ENCODE measurements around the gene CCBE1.

GRCh38 chr18:59388817-59389216 is 308.4 kb downstream of the CCBE1 start:
- no peak for TF ChIP-seq CTCF (conservative IDR thresholded peaks at IDR 0.05 in 1 of 2, IDR thresholded peaks at IDR 0.05 in 1 of 2; ENCODE audit: low read depth in 1 of 2, low read length in 2 of 2)
- TF ChIP-seq EZH2 (IDR thresholded peaks at IDR 0.05; ENCODE audit: low read length, missing control alignments) = no peak
